ENCODE results near the gene KCNK18. TPM values are rescaled to one million over a fixed set of nuclear protein-coding genes. Genes with fewer than 3 reads are reported as not detected.

Gene KCNK18
- total and polyA plus RNA-seq, 10 of the 15 experiments (the other 5 are each of a cell fraction or from before 2014, with no cell fraction given): not detected

DNA sequence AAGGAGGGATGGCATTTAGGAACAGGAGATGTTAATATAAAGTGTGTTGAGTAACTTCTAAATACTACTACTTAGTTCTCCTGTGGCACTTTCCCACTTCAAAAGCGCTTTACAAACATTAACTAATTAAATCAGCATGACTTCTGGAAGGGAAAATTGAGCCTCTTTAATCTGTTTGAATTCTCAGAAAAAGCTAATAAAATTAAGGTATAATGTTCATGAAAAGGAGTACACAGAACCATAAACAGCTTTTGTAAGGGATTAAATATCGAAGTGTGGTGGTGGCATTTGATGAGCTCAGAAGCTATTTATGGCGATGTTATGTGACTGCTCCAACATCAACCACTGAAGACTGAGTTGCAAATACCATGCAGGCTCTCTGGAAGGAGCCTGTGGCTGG lies 49.0 kb upstream of the KCNK18 start (continued):
- TF ChIP-seq SUZ12 (IDR thresholded peaks at IDR 0.05; ENCODE audit: unreplicated experiment) (no peak), RAD21 (IDR thresholded peaks at IDR 0.05; ENCODE audit: insufficient read depth, low read depth, low read length) (no peak), RB1 (IDR thresholded peaks at IDR 0.05; ENCODE audit: borderline replicate concordance) (no peak), ASH2L (IDR thresholded peaks at IDR 0.05; ENCODE audit: borderline replicate concordance, low read depth) (no peak), HDAC2 (IDR thresholded peaks at IDR 0.05) (no peak), POLR2AphosphoS2 (IDR thresholded peaks at IDR 0.05; ENCODE audit: low read depth, low read length) (no peak), EED (IDR thresholded peaks at IDR 0.05; ENCODE audit: low read depth) (no peak), FOXM1 (IDR thresholded peaks at IDR 0.05; ENCODE audit: low read depth, low read length) (no peak)

DNA sequence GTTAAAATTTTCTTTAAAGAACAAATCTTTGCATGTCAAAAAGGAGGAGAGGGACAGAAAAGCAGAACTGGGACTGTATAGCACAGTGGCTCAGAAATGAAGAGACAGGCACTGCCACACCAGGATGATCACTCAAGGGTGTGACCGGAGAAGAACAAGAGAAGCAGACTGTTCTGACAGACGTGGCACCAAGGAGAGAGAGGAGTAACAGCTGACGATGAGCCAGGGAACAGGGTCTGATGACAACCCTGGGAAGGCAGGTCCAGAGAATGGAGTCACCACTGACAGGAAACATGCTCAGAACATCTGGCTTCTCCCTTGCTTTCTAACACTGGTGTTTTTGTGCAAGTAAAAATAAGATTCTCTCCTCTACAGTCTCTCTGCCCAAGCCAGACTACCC lies 44.6 kb upstream of the KCNK18 start:
- no peaks in the 10 kb centered on the region for H3K9me3 ChIP-seq (replicated peaks; ENCODE audit: control insufficient read depth, insufficient read depth, low read length)
- no peaks in the 10 kb centered on the region for H3K79me2 ChIP-seq (ENCODE audit: control insufficient read depth, insufficient read depth, low read length)
- no peaks in the 10 kb centered on the region for H3K4me1 ChIP-seq (ENCODE audit: control insufficient read depth, insufficient read depth, low read length)
- ChIA-PET POLR2A (no interaction called here), SMC1A (ENCODE audit: uncharacterized antibody, unreplicated experiment) (no interaction called here), CTCF (no interaction called here), RAD21 (ENCODE audit: unreplicated experiment) (no interaction called here)
- no peak overlapping the region for H3K27ac ChIP-seq (ENCODE audit: control insufficient read depth, insufficient read depth)
- no TSS peak for BruUV-seq (replicated peaks)
- no peak for DNase-seq (ENCODE audit: low read depth, low spot score)
- intact Hi-C loops (cut with micrococcal nuclease; ENCODE audit: unreplicated experiment) (no loop called here), in situ Hi-C loops (cut with MboI) (no loop called here)
- H3K9ac ChIP-seq (ENCODE audit: control insufficient read depth, insufficient read depth, low read length): no peak overlapping the region
- WGBS (ENCODE audit: insufficient coverage, insufficient replicate concordance, low lambda C conversion rate, missing lambda C conversion rate): 33% methylated on average over 3 of the region's 3 CpGs
- no peak for FAIRE-seq
- H3K4me2 ChIP-seq (ENCODE audit: control insufficient read depth, insufficient read depth): no peak overlapping the region
- H3K36me3 ChIP-seq (ENCODE audit: control insufficient read depth in 2 of 2, insufficient read depth in 2 of 2, low read length in 1 of 2): no peaks in the 10 kb centered on the region
- H3K4me3 ChIP-seq: no peak overlapping the region
- ATAC-seq: no peak
- no peak overlapping the region for H2AFZ ChIP-seq (ENCODE audit: control insufficient read depth, low read depth, low read length)
- H4K20me1 ChIP-seq (ENCODE audit: control insufficient read depth, insufficient read depth): no peaks in the 10 kb centered on the region
- peaks cover 0 to 2% of the 10 kb centered on the region in 2 experiments; a peak in 2 of 4 replicates for H3K27me3 ChIP-seq (replicated peaks in 1 of 2; ENCODE audit: control insufficient read depth in 2 of 2, insufficient read depth in 2 of 2, low read length in 1 of 2)
- TF ChIP-seq ZNF622 (IDR thresholded peaks at IDR 0.05): no peak
- TF ChIP-seq BMI1 (IDR thresholded peaks at IDR 0.05; ENCODE audit: borderline replicate concordance): no peak
- TF ChIP-seq, protein P1, sequence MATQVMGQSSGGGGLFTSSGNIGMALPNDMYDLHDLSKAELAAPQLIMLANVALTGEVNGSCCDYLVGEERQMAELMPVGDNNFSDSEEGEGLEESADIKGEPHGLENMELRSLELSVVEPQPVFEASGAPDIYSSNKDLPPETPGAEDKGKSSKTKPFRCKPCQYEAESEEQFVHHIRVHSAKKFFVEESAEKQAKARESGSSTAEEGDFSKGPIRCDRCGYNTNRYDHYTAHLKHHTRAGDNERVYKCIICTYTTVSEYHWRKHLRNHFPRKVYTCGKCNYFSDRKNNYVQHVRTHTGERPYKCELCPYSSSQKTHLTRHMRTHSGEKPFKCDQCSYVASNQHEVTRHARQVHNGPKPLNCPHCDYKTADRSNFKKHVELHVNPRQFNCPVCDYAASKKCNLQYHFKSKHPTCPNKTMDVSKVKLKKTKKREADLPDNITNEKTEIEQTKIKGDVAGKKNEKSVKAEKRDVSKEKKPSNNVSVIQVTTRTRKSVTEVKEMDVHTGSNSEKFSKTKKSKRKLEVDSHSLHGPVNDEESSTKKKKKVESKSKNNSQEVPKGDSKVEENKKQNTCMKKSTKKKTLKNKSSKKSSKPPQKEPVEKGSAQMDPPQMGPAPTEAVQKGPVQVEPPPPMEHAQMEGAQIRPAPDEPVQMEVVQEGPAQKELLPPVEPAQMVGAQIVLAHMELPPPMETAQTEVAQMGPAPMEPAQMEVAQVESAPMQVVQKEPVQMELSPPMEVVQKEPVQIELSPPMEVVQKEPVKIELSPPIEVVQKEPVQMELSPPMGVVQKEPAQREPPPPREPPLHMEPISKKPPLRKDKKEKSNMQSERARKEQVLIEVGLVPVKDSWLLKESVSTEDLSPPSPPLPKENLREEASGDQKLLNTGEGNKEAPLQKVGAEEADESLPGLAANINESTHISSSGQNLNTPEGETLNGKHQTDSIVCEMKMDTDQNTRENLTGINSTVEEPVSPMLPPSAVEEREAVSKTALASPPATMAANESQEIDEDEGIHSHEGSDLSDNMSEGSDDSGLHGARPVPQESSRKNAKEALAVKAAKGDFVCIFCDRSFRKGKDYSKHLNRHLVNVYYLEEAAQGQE (IDR thresholded peaks at IDR 0.05; ENCODE audit: low read depth, low read length): no peak
- no peak for TF ChIP-seq POLR2AphosphoS2 (IDR thresholded peaks at IDR 0.05; ENCODE audit: low read depth, low read length)
- TF ChIP-seq HDAC2 (IDR thresholded peaks at IDR 0.05): no peak
- TF ChIP-seq, protein P2, sequence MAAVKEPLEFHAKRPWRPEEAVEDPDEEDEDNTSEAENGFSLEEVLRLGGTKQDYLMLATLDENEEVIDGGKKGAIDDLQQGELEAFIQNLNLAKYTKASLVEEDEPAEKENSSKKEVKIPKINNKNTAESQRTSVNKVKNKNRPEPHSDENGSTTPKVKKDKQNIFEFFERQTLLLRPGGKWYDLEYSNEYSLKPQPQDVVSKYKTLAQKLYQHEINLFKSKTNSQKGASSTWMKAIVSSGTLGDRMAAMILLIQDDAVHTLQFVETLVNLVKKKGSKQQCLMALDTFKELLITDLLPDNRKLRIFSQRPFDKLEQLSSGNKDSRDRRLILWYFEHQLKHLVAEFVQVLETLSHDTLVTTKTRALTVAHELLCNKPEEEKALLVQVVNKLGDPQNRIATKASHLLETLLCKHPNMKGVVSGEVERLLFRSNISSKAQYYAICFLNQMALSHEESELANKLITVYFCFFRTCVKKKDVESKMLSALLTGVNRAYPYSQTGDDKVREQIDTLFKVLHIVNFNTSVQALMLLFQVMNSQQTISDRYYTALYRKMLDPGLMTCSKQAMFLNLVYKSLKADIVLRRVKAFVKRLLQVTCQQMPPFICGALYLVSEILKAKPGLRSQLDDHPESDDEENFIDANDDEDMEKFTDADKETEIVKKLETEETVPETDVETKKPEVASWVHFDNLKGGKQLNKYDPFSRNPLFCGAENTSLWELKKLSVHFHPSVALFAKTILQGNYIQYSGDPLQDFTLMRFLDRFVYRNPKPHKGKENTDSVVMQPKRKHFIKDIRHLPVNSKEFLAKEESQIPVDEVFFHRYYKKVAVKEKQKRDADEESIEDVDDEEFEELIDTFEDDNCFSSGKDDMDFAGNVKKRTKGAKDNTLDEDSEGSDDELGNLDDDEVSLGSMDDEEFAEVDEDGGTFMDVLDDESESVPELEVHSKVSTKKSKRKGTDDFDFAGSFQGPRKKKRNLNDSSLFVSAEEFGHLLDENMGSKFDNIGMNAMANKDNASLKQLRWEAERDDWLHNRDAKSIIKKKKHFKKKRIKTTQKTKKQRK (IDR thresholded peaks at IDR 0.05; ENCODE audit: low read depth, low read length): no peak
- no peak for TF ChIP-seq NFIC (IDR thresholded peaks at IDR 0.05; ENCODE audit: low read depth, low read length)
- no peak for TF ChIP-seq FOS (IDR thresholded peaks at IDR 0.05; ENCODE audit: borderline replicate concordance, extremely low read depth, insufficient read length)
- no peak for TF ChIP-seq KDM1A (IDR thresholded peaks at IDR 0.05; ENCODE audit: borderline replicate concordance)
- TF ChIP-seq, protein P3, sequence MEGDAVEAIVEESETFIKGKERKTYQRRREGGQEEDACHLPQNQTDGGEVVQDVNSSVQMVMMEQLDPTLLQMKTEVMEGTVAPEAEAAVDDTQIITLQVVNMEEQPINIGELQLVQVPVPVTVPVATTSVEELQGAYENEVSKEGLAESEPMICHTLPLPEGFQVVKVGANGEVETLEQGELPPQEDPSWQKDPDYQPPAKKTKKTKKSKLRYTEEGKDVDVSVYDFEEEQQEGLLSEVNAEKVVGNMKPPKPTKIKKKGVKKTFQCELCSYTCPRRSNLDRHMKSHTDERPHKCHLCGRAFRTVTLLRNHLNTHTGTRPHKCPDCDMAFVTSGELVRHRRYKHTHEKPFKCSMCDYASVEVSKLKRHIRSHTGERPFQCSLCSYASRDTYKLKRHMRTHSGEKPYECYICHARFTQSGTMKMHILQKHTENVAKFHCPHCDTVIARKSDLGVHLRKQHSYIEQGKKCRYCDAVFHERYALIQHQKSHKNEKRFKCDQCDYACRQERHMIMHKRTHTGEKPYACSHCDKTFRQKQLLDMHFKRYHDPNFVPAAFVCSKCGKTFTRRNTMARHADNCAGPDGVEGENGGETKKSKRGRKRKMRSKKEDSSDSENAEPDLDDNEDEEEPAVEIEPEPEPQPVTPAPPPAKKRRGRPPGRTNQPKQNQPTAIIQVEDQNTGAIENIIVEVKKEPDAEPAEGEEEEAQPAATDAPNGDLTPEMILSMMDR (IDR thresholded peaks at IDR 0.05 in 2 of 3, conservative IDR thresholded peaks at IDR 0.05 in 1 of 3; ENCODE audit: control insufficient read depth in 2 of 3, extremely low read depth in 1 of 3, insufficient read depth in 1 of 3, low read depth in 3 of 3, low read length in 3 of 3): no peak

Measured in GM12878 (cell line).